H1 (cell line): Measurements from ENCODE around the gene FAM53B. TPM values are rescaled to one million over a fixed set of nuclear protein-coding genes. Genes with fewer than 3 reads are reported as not detected.

Experiments used
- RBBP5 ChIP-seq: IDR thresholded peaks from 2 replicates; pipeline ENCODE4 v1.7.1; 2012; ENCODE audit warnings: low read depth, mild to moderate bottlenecking, inconsistent platforms, low read length, moderate library complexity, borderline replicate concordance
- polyA plus RNA-seq, 7 experiments: library from polyadenylated mRNA; depleted of rRNA in 3 of 7; stranded (reverse) in 5 of 7; unstranded in 2 of 7; fragments of >200 nt in 5 of 7; fragments of 200-250 nt in 2 of 7; gene quantifications; 1 replicate in 5 of 7; 2 replicates in 1 of 7; 4 replicates in 1 of 7; pipeline versions ENCODE4 v1.2.1 to v1.2.3, GENCODE V29; 2011 to 2013; ENCODE audit warnings: missing spikeins in 2 of 7, mixed read lengths in 2 of 7
- total RNA-seq: library from RNA; stranded (reverse); fragmentation: NEBNext Ultra II Directional; extraction: Animal tissue kit (Norgen Biotek cat#: 25700); gene quantifications from 2 replicates; pipeline ENCODE4 v1.2.1, GENCODE V29; 2021
- TF ChIP-seq, protein P1 (sequence below): IDR thresholded peaks from 2 replicates; pipeline ENCODE4 v1.6.1; 2011; ENCODE audit warnings: low read depth, mild to moderate bottlenecking, low read length; ENCODE audit not compliant: insufficient read depth

The FAM53B gene
- total and polyA plus RNA-seq, 2 of the 8 experiments (the other 6 are each of a cell fraction or from before 2014, with no cell fraction given), result 5.3 to 14.4 TPM

DNA sequence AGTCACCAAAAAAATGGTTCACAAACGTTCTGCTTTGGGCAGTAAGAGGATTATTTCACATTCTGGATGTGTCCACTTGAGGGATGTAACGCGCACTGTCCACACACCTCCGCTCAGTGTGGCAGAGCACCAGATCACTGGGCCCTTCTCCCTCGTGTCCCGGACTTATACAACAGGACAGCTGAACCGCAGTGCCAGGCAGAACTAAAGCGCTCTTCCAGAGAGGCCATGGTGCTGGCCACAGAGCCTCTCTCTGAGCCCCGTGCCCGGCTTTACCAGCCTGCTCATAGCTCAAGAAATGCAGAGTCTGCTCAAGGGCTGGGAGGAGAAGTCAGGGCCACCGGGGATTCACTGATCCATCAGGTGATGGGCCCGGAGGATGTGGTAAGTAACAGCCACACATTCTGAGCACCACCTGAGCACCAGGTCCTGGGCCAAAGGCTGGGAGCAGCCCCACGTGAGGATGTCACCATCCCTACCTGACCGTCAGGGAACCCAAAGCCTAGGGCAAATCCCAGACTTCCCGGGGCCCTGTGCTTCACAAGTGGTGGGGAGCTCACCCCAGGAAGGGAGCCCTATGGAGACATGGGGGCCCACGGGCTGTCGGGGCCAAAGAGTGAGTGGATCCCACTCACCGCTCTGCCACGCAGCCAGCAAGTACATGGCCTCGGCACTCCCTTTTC is 74.9 kb downstream of the FAM53B start (continued):
- TF ChIP-seq, protein P1, sequence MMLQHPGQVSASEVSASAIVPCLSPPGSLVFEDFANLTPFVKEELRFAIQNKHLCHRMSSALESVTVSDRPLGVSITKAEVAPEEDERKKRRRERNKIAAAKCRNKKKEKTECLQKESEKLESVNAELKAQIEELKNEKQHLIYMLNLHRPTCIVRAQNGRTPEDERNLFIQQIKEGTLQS, result no peak
- no peak for TF ChIP-seq RBBP5
